Measurements from ENCODE around the gene SAMHD1.

DNA sequence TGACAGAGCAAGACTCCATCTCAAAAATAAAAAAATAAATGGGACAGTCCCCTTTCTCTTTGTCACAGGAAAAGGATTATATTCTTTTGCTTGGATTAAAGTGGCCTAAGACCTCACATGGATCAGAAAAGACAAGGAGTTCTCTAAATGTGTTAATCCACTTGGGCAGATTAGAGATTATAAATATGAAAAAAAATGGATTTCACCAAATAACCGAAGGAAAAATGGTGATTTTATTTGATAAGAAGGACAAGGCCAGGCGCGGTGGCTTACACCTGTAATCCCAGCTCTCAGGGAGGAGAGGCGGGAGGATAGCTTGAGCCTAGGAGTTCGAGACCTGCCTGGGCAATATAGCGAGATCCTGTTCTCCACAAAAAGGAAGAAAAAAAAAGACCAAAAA, 21.8 kb downstream of the SAMHD1 start:
- TF ChIP-seq CTCF (IDR thresholded peaks at IDR 0.05; ENCODE audit: low read depth, low read length, missing input control) (no peak), JUND (IDR thresholded peaks at IDR 0.05) (no peak), YY1 (IDR thresholded peaks at IDR 0.05) (no peak), RAD21 (IDR thresholded peaks at IDR 0.05) (no peak)
- TF ChIP-seq, protein P1, sequence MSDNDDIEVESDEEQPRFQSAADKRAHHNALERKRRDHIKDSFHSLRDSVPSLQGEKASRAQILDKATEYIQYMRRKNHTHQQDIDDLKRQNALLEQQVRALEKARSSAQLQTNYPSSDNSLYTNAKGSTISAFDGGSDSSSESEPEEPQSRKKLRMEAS (IDR thresholded peaks at IDR 0.05): no peak
